Upper lobe of right lung (tissue), 1 donor: ENCODE data around the gene CDH22. TPM values are rescaled to one million over a fixed set of nuclear protein-coding genes. Genes with fewer than 3 reads are reported as not detected.

ENCODE experiments used
- ATAC-seq: fragments of 200-7000 bp; cut with Tn5 transposase; one replicate; pipeline ENCODE4 v1.9.1; 2020; ENCODE audit warnings: mild to moderate bottlenecking, moderate library complexity
- DNase-seq: peaks from one replicate; pipeline ENCODE4 v3.0.0-alpha.2; 2020
- H3K27ac ChIP-seq: fragments of 200-600 bp; one replicate; pipeline ENCODE4 v1.8.0; 2022
- H3K27me3 ChIP-seq: fragments of 200-600 bp; one replicate; pipeline ENCODE4 v1.8.0; 2022; ENCODE audit warnings: mild to moderate bottlenecking
- H3K36me3 ChIP-seq: fragments of 200-600 bp; one replicate; pipeline ENCODE4 v1.8.0; 2022
- H3K4me1 ChIP-seq: fragments of 200-600 bp; one replicate; pipeline ENCODE4 v1.8.0; 2022
- H3K4me3 ChIP-seq: fragments of 200-600 bp; one replicate; pipeline ENCODE4 v1.8.0; 2022; ENCODE audit warnings: mild to moderate bottlenecking
- H3K9me3 ChIP-seq: fragments of 200-600 bp; one replicate; pipeline ENCODE4 v1.8.0; 2022
- CTCF ChIP-seq: fragments of 200-600 bp; IDR thresholded peaks from one replicate; pipeline ENCODE4 v1.8.0; 2022; ENCODE audit warnings: antibody characterized with exemption
- intact Hi-C: fragments of 100-400 bp; cut with DNase I; formaldehyde crosslinking; loops from one replicate; pipeline ENCODE4 v1.11.0; 2022
- total RNA-seq: library from RNA; stranded (reverse); fragmentation: NEBNext Ultra II Directional; extraction: Animal tissue kit (Norgen Biotek cat#: 25700); gene quantifications from one replicate; pipeline ENCODE4 v1.2.1, GENCODE V29; 2021
- donor health status: DM: no; HTN: yes; CAD: no; lungs with severe emphysema.

Gene CDH22
- total RNA-seq, 1 donor from 2014 or later = 0.46 TPM

GRCh38 chr20:46157076-46157592 is 151.2 kb downstream of the CDH22 start:
- no peak for TF ChIP-seq CTCF
- ATAC-seq = no peak
- peaks cover 39% of the 10 kb centered on the region for H3K27me3 ChIP-seq

GRCh38 chr20:46156065-46156464 is 152.2 kb downstream of the CDH22 start:
- TF ChIP-seq CTCF = no peak
- no peaks in the 10 kb centered on the region for H3K4me1 ChIP-seq
- ATAC-seq (no peak), DNase-seq (no peak)
- no peak overlapping the region for H3K4me3 ChIP-seq
- H3K27me3 ChIP-seq = peaks cover 34% of the 10 kb centered on the region
- intact Hi-C loops = no loop called here
- no peaks in the 10 kb centered on the region for H3K36me3 ChIP-seq
- no peak overlapping the region for H3K27ac ChIP-seq
- no peaks in the 10 kb centered on the region for H3K9me3 ChIP-seq

More at GRCh38 chr20:46157076-46157592, 151.2 kb downstream of the CDH22 start:
- no peak for DNase-seq
- Histone ChIP-seq H3K4me1 (no peaks in the 10 kb centered on the region), H3K36me3 (no peaks in the 10 kb centered on the region), H3K9me3 (no peaks in the 10 kb centered on the region), H3K27ac (no peak overlapping the region), H3K4me3 (no peak overlapping the region)
- intact Hi-C loops = no loop called here

GRCh38 chr20:46154796-46155195 is 153.5 kb downstream of the CDH22 start:
- H3K27me3 ChIP-seq = peaks cover 37% of the 10 kb centered on the region
- DNase-seq (no peak), ATAC-seq (no peak)
- H3K4me1 ChIP-seq = no peaks in the 10 kb centered on the region
- H3K27ac ChIP-seq = no peak overlapping the region
- H3K9me3 ChIP-seq = no peaks in the 10 kb centered on the region
- H3K36me3 ChIP-seq = no peaks in the 10 kb centered on the region
- intact Hi-C loops = no loop called here
- TF ChIP-seq CTCF = no peak
- H3K4me3 ChIP-seq = no peak overlapping the region

- TF ChIP-seq CTCF = no peak
- Histone ChIP-seq H3K27ac (no peak overlapping the region), H3K4me3 (no peak overlapping the region), H3K36me3 (no peaks in the 10 kb centered on the region), H3K27me3 (peaks cover 34% of the 10 kb centered on the region), H3K9me3 (no peaks in the 10 kb centered on the region), H3K4me1 (no peaks in the 10 kb centered on the region)
- ATAC-seq (no peak), DNase-seq (no peak)
- intact Hi-C loops = no loop called here
Observed at GRCh38 chr20:46154305-46154704, 154.0 kb downstream of the CDH22 start.

GRCh38 chr20:46152824-46153586 is 155.3 kb downstream of the CDH22 start:
- intact Hi-C loops = no loop called here
- H3K4me3 ChIP-seq = no peak overlapping the region
- DNase-seq (no peak), ATAC-seq (no peak)
- peaks cover 30% of the 10 kb centered on the region for H3K27me3 ChIP-seq
- no peaks in the 10 kb centered on the region for H3K9me3 ChIP-seq
- no peak overlapping the region for H3K27ac ChIP-seq
- no peak for TF ChIP-seq CTCF
- H3K36me3 ChIP-seq = no peaks in the 10 kb centered on the region
- no peaks in the 10 kb centered on the region for H3K4me1 ChIP-seq
